Breast epithelium (tissue), 3 donors: ENCODE results near the gene VSTM2B.

Experiments
- CTCF ChIP-seq, 3 donors: fragments of 450-650 bp; IDR thresholded peaks; one replicate each; pipeline ENCODE4 v1.5.1; 2016 to 2017; ENCODE audit warnings: antibody characterized with exemption in 3 of 3, mild to moderate bottlenecking in 3 of 3, moderate library complexity in 3 of 3
- POLR2A ChIP-seq: fragments of 450-650 bp; IDR thresholded peaks from one replicate; pipeline ENCODE4 v1.6.1; 2016; ENCODE audit warnings: antibody characterized with exemption, mild to moderate bottlenecking, moderate library complexity

DNA sequence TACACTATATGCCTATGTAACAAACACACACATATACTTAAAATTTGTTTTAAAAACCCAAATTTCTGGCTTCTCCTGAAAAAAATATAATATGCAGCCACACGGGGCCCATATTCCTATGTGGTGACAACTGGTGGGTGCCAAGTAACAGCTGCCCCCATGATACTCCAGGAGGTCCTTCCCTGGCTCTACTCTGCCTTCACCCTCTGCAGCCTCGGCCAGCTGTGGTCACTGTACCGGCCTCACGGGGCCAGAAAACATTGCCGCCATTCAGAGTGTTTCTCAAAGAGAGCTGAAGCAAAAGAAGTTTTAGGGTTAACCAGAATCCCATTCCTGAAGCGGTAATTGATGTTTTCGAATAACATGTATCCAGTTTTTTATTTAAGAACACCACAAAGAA is 47.7 kb downstream of the VSTM2B start:
- TF ChIP-seq CTCF (IDR thresholded peaks at IDR 0.05) = no peak
- no peak for TF ChIP-seq POLR2A
